ENCODE data around the gene GALNT2. TPM values are rescaled to one million over a fixed set of nuclear protein-coding genes. Genes with fewer than 3 reads are reported as not detected.

Gene GALNT2
- total RNA-seq, 1 donor from 2014 or later: 72.2 TPM

- no peak for DNase-seq (ENCODE audit: low spot score)
These were observed 189.9 kb downstream of the GALNT2 start for GRCh38 chr1:230256896-230257295.

- no peak for DNase-seq (ENCODE audit: low spot score)
These were observed 192.6 kb downstream of the GALNT2 start for GRCh38 chr1:230259621-230260020.

DNA sequence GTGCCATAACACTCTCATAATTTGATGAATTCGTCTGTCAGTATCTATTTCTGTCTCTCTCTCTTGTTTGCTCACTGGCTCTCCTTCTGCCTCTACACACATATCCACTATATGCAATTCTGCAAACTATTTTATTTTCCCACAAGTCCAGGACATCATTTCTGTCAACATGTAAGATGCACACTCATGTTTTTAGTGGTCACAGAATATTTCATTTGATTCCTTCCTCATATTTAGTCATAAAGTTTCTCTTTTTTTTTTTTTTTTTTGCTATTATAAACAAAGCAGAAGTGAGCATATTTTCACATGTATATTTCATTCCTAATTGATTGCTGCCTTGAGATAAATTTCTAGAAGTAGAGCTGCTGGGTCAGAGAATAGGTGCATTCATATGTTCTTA, 193.8 kb downstream of the GALNT2 start:
- no peak for DNase-seq (ENCODE audit: low spot score)

- DNase-seq (ENCODE audit: low spot score): no peak
These were observed 195.1 kb downstream of the GALNT2 start for GRCh38 chr1:230261928-230262650.

- no peak for DNase-seq (ENCODE audit: low spot score)
These were observed 196.0 kb downstream of the GALNT2 start for GRCh38 chr1:230262867-230263567.

GRCh38 chr1:230263568-230264195, 196.6 kb downstream of the GALNT2 start:
- no peak for DNase-seq (ENCODE audit: low spot score)

- no peak for DNase-seq (ENCODE audit: low spot score)
These were observed 197.3 kb downstream of the GALNT2 start for GRCh38 chr1:230264342-230264741.

GRCh38 chr1:230265200-230266115, 198.4 kb downstream of the GALNT2 start:
- no peak for DNase-seq (ENCODE audit: low spot score)

DNA sequence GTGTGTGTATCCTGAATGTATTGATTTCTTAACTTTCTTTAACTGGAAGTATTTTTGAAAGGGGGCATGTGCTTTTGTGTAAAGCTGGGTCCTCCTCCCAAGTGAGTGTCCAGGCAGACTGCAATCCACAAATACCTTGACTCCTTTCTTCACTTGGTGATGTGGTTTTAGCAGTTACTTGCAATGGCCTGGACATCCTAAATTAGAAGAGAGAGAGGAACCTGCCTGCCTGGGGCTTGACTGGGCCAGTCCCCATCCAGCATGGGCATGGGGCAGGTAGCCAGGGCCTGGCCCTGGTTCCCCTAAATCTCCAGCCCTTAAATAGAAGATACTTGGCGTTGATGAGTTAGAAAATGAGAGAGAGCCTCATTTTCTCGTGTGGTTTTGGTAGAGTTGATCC, 199.4 kb downstream of the GALNT2 start:
- DNase-seq (ENCODE audit: low spot score): no peak

DNA sequence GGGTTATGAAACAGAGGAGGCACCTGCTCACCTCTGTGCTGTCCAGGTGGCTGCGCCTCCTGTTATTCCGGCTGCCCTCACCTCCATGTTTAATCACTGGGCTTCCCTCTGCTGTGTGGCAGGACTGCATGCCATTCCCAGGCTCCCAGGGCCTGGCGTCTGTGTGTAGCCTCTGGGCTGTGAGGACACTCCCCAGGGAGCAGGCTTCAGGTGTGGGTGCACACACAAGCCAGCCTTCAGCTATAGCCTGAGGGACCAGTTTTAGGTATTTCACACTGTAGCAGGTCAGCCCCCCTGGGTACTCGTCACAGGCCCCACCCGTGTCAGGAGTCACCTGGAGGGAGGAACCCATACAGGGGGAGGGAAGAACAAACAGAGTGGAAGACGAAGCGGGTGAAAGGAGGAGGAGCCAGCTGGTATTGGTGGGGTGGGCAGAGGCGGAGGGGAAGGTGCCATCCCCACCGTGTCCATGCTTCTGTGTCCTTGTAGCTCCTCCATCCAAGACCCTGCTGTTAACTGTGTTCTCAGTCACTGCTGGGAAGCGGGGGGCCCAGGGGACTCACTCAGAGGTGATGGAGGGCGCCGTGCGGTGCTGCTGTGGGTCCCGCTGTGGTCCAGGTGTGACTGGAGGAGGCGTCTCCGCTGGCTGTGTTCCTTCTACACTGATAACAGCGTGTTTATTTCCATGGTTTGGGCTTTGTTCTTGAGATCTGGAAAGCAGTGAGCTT, 200.5 kb downstream of the GALNT2 start:
- DNase-seq (ENCODE audit: low spot score): no peak

DNA sequence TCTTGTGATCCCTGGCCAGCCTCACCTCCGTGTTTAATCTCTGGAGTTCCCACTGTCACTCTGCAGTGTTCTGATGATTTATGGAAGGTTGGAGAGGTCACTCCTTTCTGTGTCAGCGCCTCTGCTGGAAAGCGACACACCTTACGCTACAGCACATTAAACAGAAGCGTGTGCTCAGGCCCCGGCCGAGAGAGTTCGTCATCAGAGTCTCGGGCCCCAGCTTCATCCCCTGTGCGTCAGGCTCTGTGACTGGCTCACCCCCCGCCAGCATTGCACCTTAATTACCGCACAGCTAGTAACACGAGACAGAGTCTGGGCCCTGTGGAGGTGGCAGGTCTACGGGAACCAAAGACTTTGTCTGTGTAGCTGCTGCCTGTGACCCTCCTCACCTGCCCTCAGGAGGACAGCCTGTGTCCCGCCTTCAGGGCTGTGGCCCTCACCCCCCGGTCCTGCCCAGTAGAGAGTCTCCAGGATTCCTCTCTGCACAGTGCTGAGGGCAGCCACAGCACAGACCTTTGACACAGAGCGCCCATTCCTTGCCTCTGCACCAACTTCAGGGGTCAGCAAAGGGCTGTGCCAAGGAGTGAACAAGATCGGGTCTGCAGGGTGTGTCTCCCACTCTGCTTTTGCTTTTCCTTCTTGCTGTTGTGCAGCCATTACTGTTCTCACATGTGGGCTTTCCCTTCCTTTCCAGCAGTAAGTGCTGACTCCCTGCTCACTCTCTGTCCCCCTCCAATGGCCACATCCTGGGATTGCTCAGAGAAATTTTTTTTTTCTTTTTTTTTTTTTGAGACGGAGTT, 201.5 kb downstream of the GALNT2 start:
- no peak for DNase-seq (ENCODE audit: low spot score)

DNA sequence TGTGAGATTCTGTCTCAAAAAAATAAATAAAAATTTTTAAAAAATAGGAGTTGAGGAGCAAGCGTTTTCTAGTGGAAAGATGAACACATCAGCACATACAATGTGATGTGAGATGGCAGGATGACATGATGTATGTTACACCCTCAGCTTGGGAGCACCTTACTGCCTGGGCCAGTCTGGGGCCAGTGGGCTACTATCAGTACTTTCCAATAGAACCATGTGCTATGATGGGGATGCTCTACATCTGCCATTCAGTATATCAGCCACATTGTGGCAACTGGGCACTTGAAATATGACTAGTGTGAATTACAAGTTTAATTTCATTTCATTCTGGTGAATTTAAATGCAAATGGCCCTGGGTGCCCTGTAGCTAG, 203.1 kb downstream of the GALNT2 start:
- DNase-seq (ENCODE audit: low spot score): no peak

GRCh38 chr1:230270559-230271281, 203.7 kb downstream of the GALNT2 start:
- no peak for DNase-seq (ENCODE audit: low spot score)

DNA sequence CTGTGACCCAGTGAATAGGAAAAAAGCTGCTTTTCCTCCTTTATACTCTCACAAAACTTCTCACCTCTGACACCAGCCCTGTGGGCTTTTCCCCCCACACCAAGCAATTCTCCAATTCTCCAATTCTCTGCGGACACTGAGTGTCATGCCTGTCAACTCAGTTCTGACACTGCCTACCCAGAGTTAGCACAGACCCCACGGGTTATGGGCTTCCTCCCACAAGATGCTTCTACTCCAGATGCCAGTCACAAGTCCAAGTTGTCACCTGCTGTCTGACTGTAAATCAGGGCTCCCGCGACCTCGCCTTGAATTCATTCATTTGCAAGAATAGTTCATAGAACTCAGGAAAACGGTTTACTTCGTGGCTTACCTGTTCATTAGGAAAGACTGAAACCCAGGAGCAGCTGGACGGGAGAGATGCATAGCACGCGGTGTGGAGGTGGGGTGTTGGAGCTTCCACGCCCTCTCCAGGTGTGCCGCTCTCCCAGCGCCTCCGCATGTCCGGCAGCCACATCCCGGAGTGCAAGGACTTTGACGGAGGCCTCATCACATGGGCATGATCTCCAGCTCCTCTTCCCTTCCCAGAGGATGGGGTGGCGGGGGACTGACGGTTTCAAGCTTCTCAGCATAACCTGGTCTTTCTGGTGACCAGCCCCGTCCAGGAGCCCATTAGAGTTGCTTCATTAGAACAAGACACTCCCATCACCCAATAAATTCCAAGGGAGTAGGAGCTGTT, 204.4 kb downstream of the GALNT2 start:
- no peak for DNase-seq (ENCODE audit: low spot score)

GRCh38 chr1:230272557-230272956, 205.5 kb downstream of the GALNT2 start:
- no peak for DNase-seq (ENCODE audit: low spot score)

GRCh38 chr1:230273141-230273710, 206.2 kb downstream of the GALNT2 start:
- DNase-seq (ENCODE audit: low spot score): no peak

DNA sequence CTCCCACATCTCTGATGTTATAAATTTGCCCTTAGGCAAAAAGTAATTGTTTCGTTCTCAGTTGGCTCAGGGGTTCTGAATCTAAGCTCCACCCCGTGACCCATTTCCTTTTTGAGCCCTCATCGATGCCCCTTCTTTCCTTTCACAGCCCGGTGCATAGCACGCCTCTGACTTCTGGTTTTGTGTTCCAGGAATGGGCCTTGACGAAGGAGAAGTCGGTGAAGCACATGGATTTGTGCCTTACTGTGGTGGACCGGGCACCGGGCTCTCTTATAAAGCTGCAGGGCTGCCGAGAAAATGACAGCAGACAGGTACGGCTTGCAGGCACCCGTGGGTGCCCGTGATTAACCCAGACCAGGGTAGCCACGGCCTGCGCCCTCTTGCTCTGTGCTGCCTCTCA, 207.2 kb downstream of the GALNT2 start:
- no peak for DNase-seq (ENCODE audit: low spot score)

GRCh38 chr1:230276401-230276800, 209.4 kb downstream of the GALNT2 start:
- DNase-seq (ENCODE audit: low spot score): no peak
